ENCODE results near the gene ODC1.

Gene ODC1

GRCh38 chr2:10435820-10436204, 12.3 kb downstream of the ODC1 start:
- in situ Hi-C loops (cut with HindIII; ENCODE audit: low sequenced_read_pairs), result loop anchor here (10.0 kb wide), 2 partner anchors 229 to 311 kb away; partner anchors contain the start of gene RRM2

DNA sequence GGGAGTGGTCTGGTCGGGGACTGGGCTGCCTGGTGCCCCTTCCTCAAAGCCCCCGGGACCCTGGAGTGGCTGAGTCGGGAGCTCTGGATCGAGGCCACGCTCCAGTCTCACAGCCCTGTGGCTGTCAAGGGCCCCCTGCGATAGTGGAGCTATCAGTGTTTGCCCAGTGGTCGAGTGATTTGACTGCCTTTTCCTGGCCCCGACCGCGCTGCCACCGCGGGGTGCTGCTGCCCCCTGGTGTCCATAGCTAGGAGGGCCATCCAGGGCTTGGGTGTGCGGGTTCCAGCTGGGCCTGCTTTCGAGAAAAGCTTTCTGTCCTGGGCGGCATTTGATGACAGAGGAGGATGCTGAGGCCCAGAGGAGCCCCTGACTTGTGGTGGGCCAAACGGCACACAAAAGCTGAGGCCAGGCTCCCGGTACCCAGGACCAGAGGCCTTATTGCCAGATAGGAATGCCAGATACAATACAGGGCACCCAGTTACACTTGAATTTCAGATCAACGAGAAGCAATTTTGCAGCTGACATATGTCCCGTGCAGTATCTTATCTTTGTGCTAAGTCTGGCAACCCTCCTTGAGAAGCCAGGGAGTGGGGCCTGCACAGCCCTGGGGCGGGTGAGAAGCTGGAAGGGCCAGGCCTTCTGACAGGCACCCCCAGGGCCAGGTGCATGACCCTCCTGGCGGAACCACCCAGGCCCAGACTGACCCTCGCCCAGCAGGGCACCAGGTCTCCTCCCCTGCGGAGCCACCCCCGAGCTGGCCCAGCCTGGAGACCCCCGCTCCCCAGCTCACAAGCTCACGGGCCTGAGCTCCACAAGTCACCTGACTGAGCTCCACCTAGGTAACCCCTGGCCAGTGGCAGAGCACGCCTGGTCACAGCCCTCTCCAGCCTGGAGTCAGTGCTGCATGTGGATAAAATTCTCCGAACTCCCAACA, 13.0 kb downstream of the ODC1 start:
- in situ Hi-C loops (cut with HindIII; ENCODE audit: low sequenced_read_pairs), result loop anchor here (10.0 kb wide), 2 partner anchors 230 to 310 kb away; partner anchors contain the start of gene RRM2

- in situ Hi-C loops (cut with HindIII; ENCODE audit: low sequenced_read_pairs), result loop anchor here (10.0 kb wide), 2 partner anchors 231 to 309 kb away; partner anchors contain the start of gene RRM2
Measured at GRCh38 chr2:10433947-10434885, 13.9 kb downstream of the ODC1 start.

DNA sequence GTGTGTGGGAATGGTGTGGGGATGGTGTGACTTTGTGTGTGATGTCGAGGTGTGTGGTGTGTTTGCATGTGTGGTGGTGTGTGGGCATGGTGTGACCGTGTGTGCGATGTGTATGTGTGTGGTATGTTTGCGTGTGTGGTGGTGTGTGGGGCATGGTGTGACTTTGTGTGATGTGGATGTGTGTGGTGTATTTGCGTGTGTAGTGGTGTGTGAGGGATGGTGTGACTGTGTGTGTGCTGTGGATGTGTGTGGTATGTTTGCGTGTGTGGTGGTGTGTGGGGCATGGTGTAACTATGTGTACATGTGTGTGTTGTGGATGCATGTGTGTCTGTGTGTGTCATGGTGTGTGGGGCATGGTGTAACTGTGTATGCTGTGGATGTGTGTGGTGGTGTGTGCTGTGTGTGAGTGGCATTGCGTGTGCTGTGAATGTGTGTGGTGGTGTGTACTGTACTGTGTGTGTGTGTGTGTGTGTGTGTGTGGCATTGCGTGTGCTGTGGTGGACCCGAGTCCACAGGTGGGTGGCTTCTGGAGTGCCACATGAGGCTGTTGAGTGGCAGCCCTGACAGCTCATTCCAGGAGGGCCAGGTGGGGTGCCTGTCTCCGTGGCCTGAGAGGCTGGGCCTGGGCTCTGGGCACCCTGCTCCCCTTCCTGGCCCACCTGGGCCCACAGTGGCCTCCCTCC, 14.7 kb downstream of the ODC1 start:
- in situ Hi-C loops (cut with HindIII; ENCODE audit: low sequenced_read_pairs), result loop anchor here (10.0 kb wide), 2 partner anchors 231 to 309 kb away; partner anchors contain the start of gene RRM2

GRCh38 chr2:10432311-10433181, 15.6 kb downstream of the ODC1 start:
- in situ Hi-C loops (cut with HindIII; ENCODE audit: low sequenced_read_pairs), result loop anchor here (10.0 kb wide), 2 partner anchors 232 to 308 kb away; partner anchors contain the start of gene RRM2

GRCh38 chr2:10431797-10432196, 16.3 kb downstream of the ODC1 start:
- in situ Hi-C loops (cut with HindIII; ENCODE audit: low sequenced_read_pairs), result loop anchor here (10.0 kb wide), 2 partner anchors 233 to 307 kb away; partner anchors contain the start of gene RRM2

GRCh38 chr2:10430886-10431622, 17.1 kb downstream of the ODC1 start:
- in situ Hi-C loops (cut with HindIII; ENCODE audit: low sequenced_read_pairs), result loop anchor here (10.0 kb wide), 2 partner anchors 234 to 306 kb away; partner anchors contain the start of gene RRM2

DNA sequence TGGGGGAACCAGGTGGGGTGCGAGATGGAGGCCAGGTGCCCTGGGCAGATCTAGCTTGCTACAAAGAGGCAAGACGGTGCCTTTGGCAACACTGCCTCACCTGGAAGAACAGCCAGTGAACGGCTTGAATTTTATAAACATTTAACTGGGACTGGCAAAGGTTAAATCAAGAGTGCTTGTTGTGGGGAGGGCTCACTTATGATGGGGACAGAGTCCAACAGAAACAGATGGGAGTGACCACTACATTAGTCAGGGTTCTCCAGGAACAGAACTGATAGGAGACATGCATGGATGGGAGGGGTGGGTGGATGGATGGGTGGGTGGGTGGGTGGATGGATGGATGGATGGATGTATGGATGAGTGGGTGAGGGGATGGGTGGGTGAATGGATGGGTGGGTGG, 19.2 kb downstream of the ODC1 start:
- in situ Hi-C loops (cut with HindIII; ENCODE audit: low sequenced_read_pairs), result no loop called here

DNA sequence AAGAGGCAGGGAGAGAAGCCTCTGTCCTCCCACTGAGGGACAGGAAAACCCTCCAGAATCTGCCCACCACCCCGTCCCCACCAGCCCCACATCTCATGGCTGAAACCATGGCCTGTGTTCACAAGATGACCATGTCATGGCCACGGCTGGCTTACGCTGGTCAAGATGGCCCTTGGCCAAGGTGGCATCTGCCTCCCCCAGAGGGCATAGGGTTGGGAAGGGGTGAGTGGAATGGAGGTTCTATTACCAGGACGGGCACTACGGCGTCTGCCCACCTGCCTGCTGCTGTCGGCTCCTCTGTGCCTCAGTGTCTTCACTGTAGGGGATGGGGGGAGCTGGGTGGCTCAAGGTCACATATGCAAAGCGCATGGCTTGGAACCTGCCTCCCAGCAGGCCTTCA, 19.8 kb downstream of the ODC1 start:
- in situ Hi-C loops (cut with HindIII; ENCODE audit: low sequenced_read_pairs), result no loop called here

GRCh38 chr2:10427618-10427949, 20.5 kb downstream of the ODC1 start:
- in situ Hi-C loops (cut with HindIII; ENCODE audit: low sequenced_read_pairs), result no loop called here

DNA sequence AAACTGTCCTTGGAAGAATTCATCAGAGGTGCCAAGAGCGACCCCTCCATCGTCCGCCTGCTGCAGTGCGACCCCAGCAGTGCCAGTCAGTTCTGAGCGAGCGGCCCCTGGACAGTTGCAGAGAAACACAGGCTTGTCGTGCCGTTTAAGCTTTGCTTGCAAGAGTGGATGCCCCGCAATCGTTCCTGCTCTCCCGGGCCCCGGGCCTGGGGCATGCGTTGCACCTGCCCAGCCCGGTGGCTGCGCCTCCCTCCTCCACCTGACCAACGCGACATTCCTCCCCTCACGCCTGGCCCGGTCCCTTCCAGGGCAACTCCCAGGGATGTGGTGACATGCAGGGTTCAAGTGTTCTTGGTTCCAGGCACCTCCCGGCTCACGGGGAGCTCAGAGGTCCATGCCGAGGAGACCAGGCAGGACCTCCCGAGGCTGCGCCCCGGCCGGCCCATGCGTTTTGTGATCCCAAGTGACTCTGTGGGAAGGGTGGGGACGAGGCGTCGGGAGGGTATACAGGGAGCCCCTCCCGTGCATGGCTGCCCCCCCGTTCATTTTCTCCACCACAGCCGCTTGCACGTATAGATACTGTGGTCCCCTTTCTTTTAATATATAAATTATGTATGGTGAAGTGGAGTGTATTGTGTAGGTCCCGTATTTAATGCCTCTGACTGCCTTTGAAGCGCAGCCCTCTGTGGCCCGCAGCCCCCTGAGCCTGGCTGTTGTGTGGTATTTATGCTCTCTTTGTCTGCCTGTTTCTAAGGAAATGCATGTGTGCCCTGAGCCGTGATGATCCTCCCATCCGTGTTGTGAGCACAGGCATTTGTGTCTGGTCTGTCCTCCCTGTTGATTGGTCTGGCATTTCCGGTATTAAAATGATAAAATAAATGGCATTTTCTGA, 21.2 kb downstream of the ODC1 start:
- in situ Hi-C loops (cut with HindIII; ENCODE audit: low sequenced_read_pairs), result no loop called here

DNA sequence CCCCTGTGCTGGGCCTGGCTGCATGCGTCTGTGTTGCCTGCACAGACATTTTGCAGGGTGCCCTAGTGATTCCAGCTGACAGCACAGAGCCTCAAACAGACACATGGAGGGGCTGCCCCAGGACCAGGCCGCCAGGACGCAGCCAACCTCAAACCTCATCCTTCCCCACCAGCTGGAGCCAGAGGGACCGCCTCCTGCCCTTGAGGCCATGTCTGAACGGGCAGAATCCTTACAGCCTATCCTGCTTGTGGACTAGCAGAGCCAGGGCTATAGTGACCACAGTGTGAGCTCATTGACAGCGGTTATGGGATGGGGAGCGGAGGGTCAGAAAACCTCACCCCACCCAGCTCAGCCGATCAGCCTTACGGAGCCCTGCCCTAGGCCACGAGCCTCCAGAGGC, 22.4 kb downstream of the ODC1 start:
- in situ Hi-C loops (cut with HindIII; ENCODE audit: low sequenced_read_pairs), result no loop called here

GRCh38 chr2:10424916-10425505, 23.1 kb downstream of the ODC1 start:
- in situ Hi-C loops (cut with HindIII; ENCODE audit: low sequenced_read_pairs), result no loop called here

- in situ Hi-C loops (cut with HindIII; ENCODE audit: low sequenced_read_pairs), result no loop called here
Measured at GRCh38 chr2:10424051-10424450, 24.1 kb downstream of the ODC1 start.

DNA sequence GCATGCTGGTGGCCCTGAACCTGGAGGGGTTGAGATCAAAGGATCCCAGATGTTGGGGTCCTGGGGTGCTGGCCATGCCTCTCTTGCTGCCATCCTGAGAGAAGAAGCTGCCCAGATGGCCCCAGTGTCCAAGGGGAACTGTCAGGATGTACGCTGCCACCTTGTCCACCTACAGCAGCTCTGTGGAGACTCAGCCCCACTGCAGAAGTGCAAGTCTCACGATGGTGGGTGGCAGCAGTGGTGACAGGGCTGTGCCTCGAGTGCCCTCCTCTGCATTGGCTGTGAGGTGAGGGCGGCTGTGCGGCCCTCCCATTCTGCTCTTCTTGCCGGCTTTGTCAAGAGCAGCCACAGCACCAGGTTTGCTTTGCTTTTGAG, 24.7 kb downstream of the ODC1 start:
- in situ Hi-C loops (cut with HindIII; ENCODE audit: low sequenced_read_pairs), result no loop called here

DNA sequence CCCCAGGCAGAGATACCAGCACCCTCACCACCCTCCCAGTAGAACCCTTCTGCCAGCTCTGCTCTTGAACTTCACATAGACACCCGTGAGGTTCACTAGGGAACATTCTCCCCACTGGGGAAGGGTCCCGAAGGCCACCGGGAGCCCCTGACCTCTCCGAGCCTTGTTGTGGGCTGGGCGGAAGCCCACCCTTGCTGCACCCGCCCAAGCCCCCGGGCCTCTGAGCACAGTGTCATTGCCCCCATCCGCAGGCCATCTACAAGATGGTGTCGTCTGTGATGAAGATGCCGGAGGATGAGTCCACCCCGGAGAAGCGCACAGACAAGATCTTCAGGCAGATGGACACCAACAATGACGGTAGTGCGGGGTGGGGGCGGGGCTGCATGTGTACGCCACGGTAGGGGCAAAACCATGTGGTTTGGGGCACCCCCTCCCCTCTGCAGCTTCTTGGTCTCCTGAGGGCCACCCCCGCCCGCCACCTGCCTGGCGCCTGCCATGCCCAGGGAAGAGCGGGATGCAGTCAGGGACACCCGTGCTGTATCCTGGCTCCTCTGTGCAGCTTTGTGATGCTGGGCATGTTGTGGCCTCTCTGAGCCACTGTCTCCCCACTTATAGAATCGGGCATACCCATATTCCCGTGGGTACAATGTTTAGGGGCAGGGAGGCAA, 25.3 kb downstream of the ODC1 start:
- in situ Hi-C loops (cut with HindIII; ENCODE audit: low sequenced_read_pairs), result no loop called here

DNA sequence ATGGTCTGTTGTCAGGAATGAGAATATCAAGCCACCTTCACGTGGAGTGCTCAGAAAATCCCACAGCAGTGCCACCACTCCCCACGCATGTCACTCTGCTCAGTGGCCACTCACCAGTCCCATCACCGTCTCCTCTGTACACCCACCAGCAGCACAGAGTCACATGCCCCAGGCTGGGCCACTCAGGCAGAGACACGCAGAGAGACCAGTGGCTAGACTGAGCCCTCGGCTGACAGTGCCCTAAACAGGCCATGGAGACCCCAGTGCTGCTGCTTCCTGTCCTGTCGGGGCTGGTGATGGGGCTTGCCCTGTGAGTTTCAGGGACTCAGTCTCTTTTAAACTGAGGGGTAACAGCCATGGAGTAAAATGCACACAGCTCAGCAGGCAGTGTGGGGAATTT, 25.9 kb downstream of the ODC1 start:
- in situ Hi-C loops (cut with HindIII; ENCODE audit: low sequenced_read_pairs), result no loop called here

Data from DLD1 (cell line).